ENCODE measurements around the gene SDE2. TPM values are rescaled to one million over a fixed set of nuclear protein-coding genes. Genes with fewer than 3 reads are reported as not detected.

Gene SDE2
- total RNA-seq, 1 experiment from 2014 or later, result 18.3 TPM

DNA sequence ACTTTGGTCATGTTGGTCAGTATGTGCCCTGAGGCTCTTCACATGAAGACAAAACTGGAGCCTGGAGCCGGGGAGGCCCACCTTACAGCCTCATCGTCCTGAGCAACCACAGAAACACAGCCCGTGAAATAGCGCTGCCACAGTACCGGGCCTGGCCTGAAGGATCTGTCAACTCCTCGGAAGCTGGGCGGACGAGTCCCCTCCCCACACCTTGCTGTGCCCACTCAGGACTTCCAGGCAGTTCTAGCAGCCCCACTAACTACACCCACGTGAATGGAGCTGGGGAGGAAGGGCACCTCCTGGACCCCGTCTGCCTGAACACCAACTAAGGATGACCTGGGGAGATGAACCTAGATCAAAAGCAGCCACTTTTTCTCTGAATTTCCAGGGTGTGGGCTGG lies 24.7 kb downstream of the SDE2 start:
- TF ChIP-seq TCF7L2 (IDR thresholded peaks at IDR 0.05; ENCODE audit: low read depth, low read length) (no peak), CTCF (IDR thresholded peaks at IDR 0.05) (no peak), SIN3A (IDR thresholded peaks at IDR 0.05; ENCODE audit: borderline replicate concordance, insufficient read depth, low read depth, low read length) (no peak), REST (IDR thresholded peaks at IDR 0.05; ENCODE audit: insufficient read depth in 1 of 2, low read depth in 2 of 2, low read length in 1 of 2) (no peak), POLR2AphosphoS5 (IDR thresholded peaks at IDR 0.05; ENCODE audit: low read depth, low read length) (no peak)
- H3K4me1 ChIP-seq (ENCODE audit: control insufficient read depth, insufficient read depth, low read length), result peaks cover 6% of the 10 kb centered on the region; the same call in 1 of the 2 replicates
- H3K27me3 ChIP-seq (ENCODE audit: control insufficient read depth, insufficient read depth, low read length), result no peaks in the 10 kb centered on the region
- ChIA-PET CTCF (no interaction called here), POLR2A (no interaction called here)
- ATAC-seq (no peak), DNase-seq (ENCODE audit: low read depth, low spot score) (no peak)
- in situ Hi-C loops (cut with HindIII; ENCODE audit: low pct_unique_long_range_greater_than_20kb, low sequenced_read_pairs) (no loop called here), intact Hi-C loops (cut with micrococcal nuclease; ENCODE audit: unreplicated experiment) (loop anchor here (10.0 kb wide), 1 partner anchor 60 kb away; no protein-coding TSS in a partner anchor)
- H3K9me3 ChIP-seq (ENCODE audit: control insufficient read depth, insufficient read depth, low read depth, low read length), result no peaks in the 10 kb centered on the region
- no TSS peak for BruUV-seq (replicated peaks)
- no peaks in the 10 kb centered on the region for H3K36me3 ChIP-seq (ENCODE audit: control insufficient read depth, insufficient read depth, low read length)
- H3K27ac ChIP-seq (ENCODE audit: low read length), result no peak overlapping the region
- no peak overlapping the region for H3K4me3 ChIP-seq (ENCODE audit: low read depth in 2 of 2, low read length in 2 of 2)

DNA sequence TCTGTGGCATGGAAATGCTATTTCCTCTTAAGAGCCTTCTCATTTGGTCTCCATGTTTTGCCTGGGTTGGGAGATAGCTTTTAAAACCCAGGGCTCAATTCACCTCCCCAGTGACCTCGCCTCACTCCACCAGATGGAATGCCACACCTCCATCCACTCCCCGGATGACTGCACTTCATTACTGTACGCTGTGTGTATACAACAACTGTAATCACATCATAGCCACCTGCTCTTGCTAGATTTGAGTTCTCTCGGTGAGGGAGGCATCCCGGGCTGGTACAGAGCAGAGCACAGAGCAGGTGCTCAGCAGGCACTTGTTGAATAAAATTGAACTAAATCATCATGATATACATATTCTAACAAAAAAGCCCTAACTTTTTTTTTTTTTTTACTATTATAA lies 26.0 kb downstream of the SDE2 start:
- TF ChIP-seq REST (IDR thresholded peaks at IDR 0.05; ENCODE audit: insufficient read depth in 1 of 2, low read depth in 2 of 2, low read length in 1 of 2) (no peak), CTCF (IDR thresholded peaks at IDR 0.05) (no peak), SIN3A (IDR thresholded peaks at IDR 0.05; ENCODE audit: borderline replicate concordance, insufficient read depth, low read depth, low read length) (no peak), POLR2AphosphoS5 (IDR thresholded peaks at IDR 0.05; ENCODE audit: low read depth, low read length) (no peak), TCF7L2 (IDR thresholded peaks at IDR 0.05; ENCODE audit: low read depth, low read length) (no peak)
- in situ Hi-C loops (cut with HindIII; ENCODE audit: low pct_unique_long_range_greater_than_20kb, low sequenced_read_pairs), result no loop called here
- H3K27me3 ChIP-seq (ENCODE audit: control insufficient read depth, insufficient read depth, low read length), result no peaks in the 10 kb centered on the region
- no peak for DNase-seq (ENCODE audit: low read depth, low spot score)
- POLR2A ChIA-PET, result interaction anchor here (0.6 kb wide), 1 partner anchor 202 kb away, joined by 4 read pairs; no protein-coding TSS in a partner anchor
- H3K4me1 ChIP-seq (ENCODE audit: control insufficient read depth, insufficient read depth, low read length), result peaks cover 6% of the 10 kb centered on the region; the same call in 1 of the 2 replicates
- H3K27ac ChIP-seq (ENCODE audit: low read length), result peak overlapping the region; percentile 14; the same call in 1 of the 2 replicates
- no peaks in the 10 kb centered on the region for H3K36me3 ChIP-seq (ENCODE audit: control insufficient read depth, insufficient read depth, low read length)
- peak; percentile 38; the same call in 1 of the 2 replicates for ATAC-seq
- BruUV-seq (replicated peaks), result no TSS peak
- intact Hi-C loops (cut with micrococcal nuclease; ENCODE audit: unreplicated experiment), result loop anchor here (10.0 kb wide), 1 partner anchor 58 kb away; no protein-coding TSS in a partner anchor
- no peaks in the 10 kb centered on the region for H3K9me3 ChIP-seq (ENCODE audit: control insufficient read depth, insufficient read depth, low read depth, low read length)
- no peak overlapping the region for H3K4me3 ChIP-seq (ENCODE audit: low read depth in 2 of 2, low read length in 2 of 2)
- CTCF ChIA-PET, result interaction anchor here (0.6 kb wide), 1 partner anchor 11 kb away, joined by 3 read pairs; no protein-coding TSS in a partner anchor
